Measurements from ENCODE around the gene PDYN.
"Not testable (repeated sequence)": the region's sequence is repeated elsewhere in the genome, so short reads cannot be mapped to it uniquely, and the experiment has no call there.

Gene PDYN

DNA sequence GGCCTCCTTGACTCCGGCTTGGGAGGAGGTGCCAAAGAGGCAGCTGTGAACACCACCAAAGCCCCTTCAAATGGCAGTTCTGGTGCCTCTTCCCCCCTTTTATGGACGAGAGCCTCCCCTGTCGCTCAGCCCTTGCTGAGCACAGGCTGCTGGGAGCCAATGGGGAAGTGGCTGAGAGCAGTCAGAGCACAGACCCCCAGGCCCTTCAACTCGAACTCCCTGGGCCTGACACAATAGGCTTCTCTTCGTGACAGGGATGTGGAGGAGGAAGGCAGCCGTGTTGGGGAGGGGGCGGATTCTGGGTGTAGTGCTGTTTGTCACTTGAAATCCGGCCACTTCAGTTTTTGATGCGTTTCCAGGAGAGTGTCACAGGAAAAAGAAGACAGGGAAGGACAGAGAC, at the start of gene PDYN:
TSS of gene PDYN (minus strand) at position 73 of the 400 bp plus-strand sequence. CDS start 10,974 bp downstream, outside the sequence.
- peaks cover 16% of the 10 kb centered on the region for H3K27me3 Mint-ChIP-seq
- H3K36me3 Mint-ChIP-seq: no peaks in the 10 kb centered on the region
- H3K4me3 Mint-ChIP-seq: no peak within 1 kb of the TSS
- H3K4me1 Mint-ChIP-seq: no peaks in the 10 kb centered on the region
- H3K9me3 Mint-ChIP-seq: no peaks in the 10 kb centered on the region
- H3K27ac Mint-ChIP-seq: no peak within 1 kb of the TSS

DNA sequence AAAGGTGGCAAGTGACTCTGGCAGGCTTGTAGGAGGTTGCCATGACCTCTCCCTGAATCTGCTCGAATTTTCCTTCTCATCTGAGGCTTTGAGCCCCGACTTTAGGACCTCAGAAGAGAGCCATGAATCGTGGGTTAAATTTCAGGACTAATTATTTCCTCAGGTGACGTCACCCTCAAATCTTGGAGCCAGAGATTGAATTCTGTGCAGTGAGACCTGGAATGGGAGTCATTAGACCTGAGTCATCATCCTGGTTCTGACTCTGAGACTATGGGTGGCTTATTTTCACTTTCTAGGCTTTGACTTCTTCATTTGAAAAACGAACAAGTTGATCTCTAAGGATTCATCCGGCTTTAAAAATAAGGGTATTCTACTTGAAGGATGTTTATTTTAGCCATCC, 48.5 kb upstream of the PDYN start:
- Mint-ChIP-seq H3K27ac (no peak overlapping the region), H3K4me1 (no peaks in the 10 kb centered on the region), H3K9me3 (no peaks in the 10 kb centered on the region), H3K36me3 (no peaks in the 10 kb centered on the region), H3K27me3 (peaks cover 3% of the 10 kb centered on the region), H3K4me3 (no peak overlapping the region)

DNA sequence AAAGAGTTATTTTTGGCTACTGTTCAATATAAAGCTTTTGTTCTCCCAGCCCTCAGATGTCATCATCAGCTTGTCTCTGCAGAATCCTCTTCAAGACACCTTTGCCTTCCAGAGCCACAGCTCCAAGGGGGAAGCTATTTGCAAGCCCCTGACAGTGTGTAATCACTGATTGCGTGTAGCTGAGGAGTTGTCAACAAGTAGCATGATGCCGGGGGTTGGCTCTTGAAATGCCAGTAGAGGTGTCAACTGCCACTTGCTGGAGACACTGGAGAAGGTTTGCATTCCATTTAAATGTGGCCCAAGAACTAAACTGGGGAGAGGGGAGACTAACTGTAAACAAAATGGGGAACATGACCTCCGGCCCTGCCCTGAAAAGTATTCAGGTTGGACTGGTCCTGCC, 44.3 kb upstream of the PDYN start:
- H3K27ac Mint-ChIP-seq: no peak overlapping the region
- no peaks in the 10 kb centered on the region for H3K4me1 Mint-ChIP-seq
- H3K4me3 Mint-ChIP-seq: no peak overlapping the region
- H3K9me3 Mint-ChIP-seq: no peaks in the 10 kb centered on the region
- H3K27me3 Mint-ChIP-seq: peaks cover 5% of the 10 kb centered on the region
- H3K36me3 Mint-ChIP-seq: no peaks in the 10 kb centered on the region

DNA sequence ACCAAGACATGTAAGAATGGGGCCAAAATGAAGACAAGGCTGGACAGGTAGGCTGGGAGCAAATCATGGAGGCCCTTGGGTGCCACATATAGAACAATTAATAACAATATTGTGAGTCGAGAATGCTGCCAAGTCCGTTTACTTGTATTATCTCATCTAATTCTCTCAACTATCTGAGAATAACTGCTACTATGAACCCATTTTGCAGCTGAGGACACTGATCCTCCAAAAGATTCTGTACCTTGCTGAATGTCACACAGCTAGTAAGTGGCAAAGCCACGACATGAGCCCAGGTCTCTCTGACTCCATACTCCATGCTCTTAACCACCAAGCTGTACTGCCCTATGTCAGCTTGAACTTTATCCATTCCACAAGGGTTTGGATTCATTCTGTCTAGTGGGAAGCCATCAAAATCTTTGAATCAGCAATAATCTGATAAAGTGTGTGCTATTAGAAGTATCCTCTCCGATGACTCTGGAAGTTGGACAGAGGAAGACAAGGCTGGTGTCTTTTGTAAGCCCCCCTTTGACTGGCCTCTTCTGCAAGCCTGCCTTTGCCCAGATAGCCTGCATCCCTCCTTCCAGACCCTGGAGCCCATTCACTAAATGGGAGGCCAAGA, 43.5 kb upstream of the PDYN start:
- no peaks in the 10 kb centered on the region for H3K36me3 Mint-ChIP-seq
- no peaks in the 10 kb centered on the region for H3K9me3 Mint-ChIP-seq
- peaks cover 7% of the 10 kb centered on the region for H3K27me3 Mint-ChIP-seq
- H3K4me3 Mint-ChIP-seq: no peak overlapping the region
- no peaks in the 10 kb centered on the region for H3K4me1 Mint-ChIP-seq
- no peak overlapping the region for H3K27ac Mint-ChIP-seq

DNA sequence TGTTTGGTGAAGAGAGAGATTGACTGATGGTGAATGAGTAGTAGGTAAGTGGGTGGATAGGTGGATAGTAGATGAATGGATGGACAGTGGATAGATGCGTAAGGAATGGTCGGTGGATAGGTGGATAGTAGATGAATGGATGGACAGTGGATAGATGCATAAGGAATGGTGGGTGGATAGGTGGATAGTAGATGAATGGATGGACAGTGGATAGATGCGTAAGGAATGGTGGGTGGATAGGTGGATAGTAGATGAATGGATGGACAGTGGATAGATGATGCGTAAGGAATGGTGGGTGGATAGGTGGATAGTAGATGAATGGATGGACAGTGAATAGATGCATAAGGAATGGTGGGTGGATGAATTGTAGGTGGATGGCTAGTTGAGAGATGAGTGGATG, 42.5 kb upstream of the PDYN start:
- H3K9me3 Mint-ChIP-seq, H3K27me3 Mint-ChIP-seq, H3K4me3 Mint-ChIP-seq, H3K27ac Mint-ChIP-seq, H3K36me3 Mint-ChIP-seq, H3K4me1 Mint-ChIP-seq: not testable (repeated sequence)

DNA sequence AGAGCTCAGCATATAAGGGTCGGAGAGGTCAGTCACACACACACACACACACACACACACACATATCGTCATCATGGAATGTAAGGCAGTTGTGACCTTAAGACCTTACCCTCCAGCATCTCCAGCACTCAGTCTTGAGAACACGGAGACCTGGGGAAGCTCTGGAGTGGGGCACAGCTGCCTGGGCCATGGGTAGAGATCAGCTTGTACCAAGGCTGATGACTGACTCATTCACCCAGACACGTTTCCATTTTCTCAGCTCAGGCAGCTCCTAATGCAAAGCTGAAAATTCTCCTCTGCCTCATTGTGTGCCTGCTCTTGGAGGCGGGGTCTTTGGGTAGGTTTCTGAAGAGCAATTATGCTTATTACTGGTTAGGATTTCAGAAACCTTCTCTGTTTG, 38.3 kb upstream of the PDYN start:
- Mint-ChIP-seq H3K4me1 (no peaks in the 10 kb centered on the region), H3K9me3 (peaks cover 5% of the 10 kb centered on the region), H3K36me3 (no peaks in the 10 kb centered on the region), H3K27ac (no peak overlapping the region), H3K27me3 (peaks cover 18% of the 10 kb centered on the region), H3K4me3 (no peak overlapping the region)

DNA sequence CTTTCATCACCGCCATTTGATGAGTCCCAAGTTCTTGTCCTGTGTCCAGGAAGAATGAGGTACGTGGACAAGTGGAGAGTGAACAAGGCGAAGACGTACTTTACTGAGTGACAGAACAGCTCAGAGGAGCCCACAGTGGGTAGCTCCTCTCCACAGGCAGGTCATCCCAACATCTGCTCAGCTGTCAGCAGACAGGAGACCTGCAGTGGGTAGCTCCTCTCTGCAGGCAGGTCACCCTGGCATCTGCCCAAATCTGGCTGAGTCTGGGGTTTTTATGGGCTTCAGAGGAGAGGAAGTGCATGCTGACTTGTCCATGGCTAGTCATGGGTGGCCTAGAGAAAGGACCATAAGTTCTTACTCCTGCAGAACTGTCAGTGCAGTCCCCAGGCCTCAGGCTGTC, 32.7 kb upstream of the PDYN start:
- H3K4me1 Mint-ChIP-seq: no peaks in the 10 kb centered on the region
- H3K36me3 Mint-ChIP-seq: no peaks in the 10 kb centered on the region
- no peak overlapping the region for H3K27ac Mint-ChIP-seq
- no peak overlapping the region for H3K4me3 Mint-ChIP-seq
- H3K27me3 Mint-ChIP-seq: peaks cover 20% of the 10 kb centered on the region
- H3K9me3 Mint-ChIP-seq: peaks cover 5% of the 10 kb centered on the region

DNA sequence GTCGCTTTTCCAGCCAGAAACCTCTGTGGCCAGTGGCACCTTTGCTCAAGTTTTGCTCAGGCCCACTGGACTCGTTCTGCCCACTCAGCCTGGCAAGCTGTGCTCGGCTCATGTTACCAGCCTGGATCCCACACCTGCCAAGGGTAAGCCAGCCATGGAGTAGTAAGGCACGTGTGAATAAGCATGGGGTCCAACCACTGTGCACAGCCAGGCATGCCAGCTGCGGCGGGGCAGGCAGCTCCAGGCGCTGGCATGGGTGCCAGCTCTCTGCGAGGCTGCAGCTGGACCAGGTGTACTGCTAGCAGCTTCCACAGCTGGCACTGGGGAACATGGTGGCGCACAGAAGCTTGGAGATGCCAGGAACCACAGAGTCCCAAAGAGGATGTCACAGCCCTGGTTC, 32.1 kb upstream of the PDYN start:
- H3K36me3 Mint-ChIP-seq: no peaks in the 10 kb centered on the region
- no peaks in the 10 kb centered on the region for H3K4me1 Mint-ChIP-seq
- no peak overlapping the region for H3K27ac Mint-ChIP-seq
- H3K4me3 Mint-ChIP-seq: no peak overlapping the region
- H3K9me3 Mint-ChIP-seq: peaks cover 5% of the 10 kb centered on the region
- peaks cover 17% of the 10 kb centered on the region for H3K27me3 Mint-ChIP-seq

DNA sequence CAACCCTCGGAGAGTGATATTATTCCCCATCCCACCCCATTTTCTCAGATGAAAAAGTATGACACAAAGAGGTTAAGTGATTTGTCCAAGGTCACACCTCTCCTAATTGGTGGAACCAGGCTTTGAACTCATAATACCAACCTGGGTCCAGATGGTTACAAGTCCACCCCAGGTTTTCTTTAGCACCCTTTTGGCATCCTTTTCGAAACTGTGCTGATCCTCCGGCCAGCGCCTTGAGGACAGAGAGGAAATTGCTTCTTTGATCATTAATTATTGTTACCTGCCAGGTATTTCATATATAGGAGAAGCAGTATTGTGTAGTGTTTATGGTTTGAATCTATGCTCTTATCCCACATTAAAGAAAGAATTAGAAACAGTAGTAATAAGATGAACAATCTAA, 29.3 kb upstream of the PDYN start:
- Mint-ChIP-seq H3K27me3 (peaks cover 9% of the 10 kb centered on the region), H3K4me1 (no peaks in the 10 kb centered on the region), H3K9me3 (peaks cover 4% of the 10 kb centered on the region), H3K36me3 (no peaks in the 10 kb centered on the region), H3K27ac (no peak overlapping the region), H3K4me3 (no peak overlapping the region)

DNA sequence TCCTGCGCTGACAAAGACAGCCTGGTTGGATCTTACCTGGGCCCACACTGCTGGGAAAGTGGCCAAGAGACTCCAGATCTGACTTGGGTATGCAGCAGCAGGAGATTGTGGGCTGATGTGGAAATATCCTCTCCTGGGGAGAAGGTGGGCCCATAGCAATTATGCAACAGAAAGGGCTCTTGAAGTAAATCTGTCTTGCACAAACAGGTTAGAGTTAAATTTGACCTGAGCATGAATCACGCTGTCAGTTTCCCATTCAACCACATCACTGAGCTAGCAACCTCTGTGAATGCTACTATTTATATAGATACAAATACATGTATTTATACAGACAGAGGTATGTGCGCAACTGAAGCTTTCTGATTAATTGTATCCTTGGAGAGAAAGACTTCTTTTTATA, 28.3 kb upstream of the PDYN start:
- no peak overlapping the region for H3K27ac Mint-ChIP-seq
- H3K27me3 Mint-ChIP-seq: peaks cover 8% of the 10 kb centered on the region
- H3K4me3 Mint-ChIP-seq: no peak overlapping the region
- H3K36me3 Mint-ChIP-seq: no peaks in the 10 kb centered on the region
- H3K4me1 Mint-ChIP-seq: no peaks in the 10 kb centered on the region
- H3K9me3 Mint-ChIP-seq: no peaks in the 10 kb centered on the region

DNA sequence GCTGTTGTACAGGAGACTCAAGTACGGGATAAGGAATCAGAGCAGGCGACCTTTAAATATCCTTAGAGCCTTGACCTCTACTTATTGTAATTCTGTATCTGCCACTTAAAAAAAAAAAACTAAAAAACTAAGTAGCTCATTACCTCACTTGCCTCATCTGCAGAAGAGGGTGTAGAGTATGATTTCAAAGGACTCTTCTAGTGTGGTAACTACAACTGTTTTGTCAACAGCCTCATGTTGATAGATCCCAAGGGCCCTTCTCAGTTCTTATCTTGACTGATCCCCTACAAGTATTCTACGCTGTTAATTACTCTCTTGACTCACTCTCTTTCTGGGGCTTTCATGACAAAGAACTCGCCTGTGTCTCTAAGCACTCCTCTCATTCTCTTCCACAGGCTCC, 16.7 kb upstream of the PDYN start:
- no peaks in the 10 kb centered on the region for H3K9me3 Mint-ChIP-seq
- no peaks in the 10 kb centered on the region for H3K4me1 Mint-ChIP-seq
- no peaks in the 10 kb centered on the region for H3K36me3 Mint-ChIP-seq
- no peak overlapping the region for H3K27ac Mint-ChIP-seq
- H3K4me3 Mint-ChIP-seq: no peak overlapping the region
- peaks cover 30% of the 10 kb centered on the region for H3K27me3 Mint-ChIP-seq

DNA sequence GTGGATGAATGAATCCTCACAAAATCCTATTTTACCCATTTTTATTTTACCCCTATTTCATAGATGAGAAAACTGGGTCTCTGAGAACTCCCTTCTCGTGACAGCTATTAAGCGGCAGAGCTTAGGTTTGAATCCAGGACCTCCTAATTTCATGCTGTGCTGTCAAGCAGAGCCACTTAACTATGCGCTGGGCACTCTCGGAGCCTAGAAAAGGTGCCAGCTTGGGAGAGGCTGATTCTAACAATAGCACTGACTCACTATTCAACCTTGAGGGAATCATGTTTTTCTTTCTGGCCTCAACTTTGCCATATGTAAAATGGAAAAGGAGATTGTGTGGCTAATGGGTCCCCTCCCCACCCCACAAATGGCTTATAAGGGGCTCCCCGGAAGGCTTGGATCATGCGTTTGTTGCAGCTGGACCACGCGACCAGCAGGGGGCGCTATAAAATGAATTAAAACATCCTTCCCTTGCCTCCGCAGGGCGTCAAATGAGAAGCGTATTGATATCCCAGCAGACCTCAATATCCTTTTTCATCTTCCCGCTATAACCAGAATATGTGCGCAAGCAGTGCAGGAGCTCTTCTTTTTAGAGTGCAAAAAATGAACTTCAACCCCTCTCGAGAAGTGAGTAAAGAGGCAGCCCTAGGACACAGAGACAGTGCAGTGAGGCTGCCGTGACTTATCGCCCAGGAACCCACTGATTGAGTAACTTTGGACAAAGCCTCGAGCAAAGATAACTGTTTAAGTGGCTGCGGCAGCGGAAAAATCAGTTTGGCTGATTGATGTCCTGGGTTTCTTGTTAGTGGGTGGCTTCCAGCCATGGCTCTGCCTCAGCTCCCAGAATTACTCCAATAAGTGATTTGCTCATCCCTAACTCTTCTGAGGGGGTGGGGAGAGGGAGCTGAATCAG, 12.8 kb upstream of the PDYN start:
- Mint-ChIP-seq H3K9me3 (no peaks in the 10 kb centered on the region), H3K27ac (no peak overlapping the region), H3K27me3 (peaks cover 34% of the 10 kb centered on the region), H3K4me1 (no peaks in the 10 kb centered on the region), H3K36me3 (no peaks in the 10 kb centered on the region), H3K4me3 (no peak overlapping the region)

DNA sequence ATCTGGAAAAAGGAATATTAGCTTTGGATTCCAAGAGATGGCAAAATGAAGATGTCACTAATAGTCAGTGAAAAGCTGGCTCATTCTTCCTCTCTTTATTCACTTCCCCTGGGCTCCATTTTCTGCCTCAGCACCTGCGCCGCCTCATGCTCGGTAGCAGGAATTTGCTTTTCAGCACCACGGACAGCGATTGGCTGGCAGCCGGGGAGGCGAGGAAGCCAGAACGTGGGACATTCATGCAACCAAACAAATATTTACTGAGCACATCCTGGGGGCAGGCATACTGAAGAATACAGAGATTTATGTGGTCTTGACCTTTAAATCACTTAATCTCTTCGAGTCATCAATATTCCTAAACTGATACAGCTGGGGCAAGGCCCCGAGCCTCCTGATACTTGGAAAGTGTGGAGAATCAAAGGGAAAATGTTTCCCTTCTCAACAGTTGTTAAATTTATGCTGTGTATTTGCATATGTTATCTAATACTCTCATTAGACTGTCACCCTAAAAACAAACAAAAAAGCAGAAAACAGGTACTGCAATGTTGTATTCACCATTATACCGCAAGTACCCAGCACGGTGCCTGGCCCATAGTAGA, 12.1 kb upstream of the PDYN start:
- no peaks in the 10 kb centered on the region for H3K9me3 Mint-ChIP-seq
- H3K4me1 Mint-ChIP-seq: no peaks in the 10 kb centered on the region
- no peak overlapping the region for H3K27ac Mint-ChIP-seq
- peaks cover 26% of the 10 kb centered on the region for H3K27me3 Mint-ChIP-seq
- no peaks in the 10 kb centered on the region for H3K36me3 Mint-ChIP-seq
- no peak overlapping the region for H3K4me3 Mint-ChIP-seq

DNA sequence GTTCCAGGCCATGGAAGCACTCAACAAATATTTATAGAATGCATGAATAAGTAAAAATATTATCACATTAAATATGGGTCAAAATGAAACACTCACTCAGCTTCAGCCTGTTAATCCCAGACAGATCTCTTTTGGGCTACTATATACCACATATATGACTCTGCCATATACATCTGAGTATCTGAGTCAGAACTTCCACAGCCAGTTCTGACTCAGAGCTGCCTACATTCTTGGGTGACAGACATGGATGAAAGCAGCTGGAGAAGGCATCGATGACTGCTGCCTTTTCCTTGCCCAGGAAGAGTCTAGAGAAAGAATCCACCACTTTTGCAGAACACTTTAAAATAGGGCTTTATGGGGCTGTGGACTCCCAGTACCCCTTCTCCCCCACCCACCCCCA, 11.5 kb upstream of the PDYN start:
- H3K4me1 Mint-ChIP-seq: no peaks in the 10 kb centered on the region
- H3K27ac Mint-ChIP-seq: no peak overlapping the region
- H3K36me3 Mint-ChIP-seq: no peaks in the 10 kb centered on the region
- H3K4me3 Mint-ChIP-seq: no peak overlapping the region
- peaks cover 23% of the 10 kb centered on the region for H3K27me3 Mint-ChIP-seq
- H3K9me3 Mint-ChIP-seq: no peaks in the 10 kb centered on the region

DNA sequence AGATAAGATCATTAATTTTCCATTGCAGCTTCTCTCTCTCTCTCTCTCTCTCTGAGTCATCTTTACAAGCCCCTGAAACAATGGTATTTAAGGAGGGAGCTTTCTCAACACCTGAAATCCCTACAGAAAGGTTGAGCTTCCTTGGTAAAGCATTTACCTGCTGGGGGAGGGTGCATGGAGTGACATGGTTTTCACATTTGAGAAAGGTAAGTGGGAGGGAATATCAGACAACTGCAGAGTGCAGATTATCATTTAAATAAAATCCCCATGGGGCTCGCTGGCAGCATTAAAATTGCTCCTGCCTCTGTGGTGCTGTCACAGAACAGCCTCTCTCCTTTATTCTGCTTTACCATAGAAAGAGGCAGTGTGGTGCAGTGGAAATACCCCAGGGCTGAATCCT, 10.3 kb upstream of the PDYN start:
- Mint-ChIP-seq H3K4me3 (no peak overlapping the region), H3K27ac (no peak overlapping the region), H3K27me3 (peaks cover 16% of the 10 kb centered on the region), H3K9me3 (no peaks in the 10 kb centered on the region), H3K36me3 (no peaks in the 10 kb centered on the region), H3K4me1 (no peaks in the 10 kb centered on the region)

DNA sequence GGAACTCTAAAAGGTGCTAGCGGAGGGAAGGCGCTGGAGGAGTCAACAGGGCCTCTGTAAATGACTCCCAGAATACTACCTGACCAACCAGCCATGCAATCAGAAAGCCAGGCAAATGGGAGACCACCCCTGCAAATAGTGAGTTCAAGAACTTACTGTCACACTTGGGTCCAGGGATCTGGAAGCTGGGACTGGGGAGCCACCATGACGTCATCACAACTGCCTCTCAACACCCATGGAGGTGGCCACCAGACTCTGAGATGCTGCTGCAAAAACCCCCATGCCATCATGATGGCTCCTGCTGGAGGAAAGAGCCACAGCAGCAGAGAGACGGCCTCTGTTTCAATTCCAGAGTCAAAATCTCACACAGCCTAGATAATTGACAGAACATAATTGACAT, 8.5 kb upstream of the PDYN start:
- no peak overlapping the region for H3K4me3 Mint-ChIP-seq
- H3K36me3 Mint-ChIP-seq: no peaks in the 10 kb centered on the region

More for the DNA sequence above, 8.5 kb upstream of the PDYN start:
- Mint-ChIP-seq H3K27me3 (peaks cover 12% of the 10 kb centered on the region), H3K4me1 (no peaks in the 10 kb centered on the region), H3K27ac (no peak overlapping the region), H3K9me3 (no peaks in the 10 kb centered on the region)
